HG02588 (cell line): Measurements from ENCODE around the gene GADD45B.
"Not testable (repeated sequence)": the region's sequence is repeated elsewhere in the genome, so short reads cannot be mapped to it uniquely, and the experiment has no call there.

Experiments
- ATAC-seq: cut with Tn5 transposase; IDR thresholded peaks from one replicate; pipeline ENCODE4 v1.9.1; 2021; ENCODE audit warnings: mild to moderate bottlenecking, moderate library complexity; ENCODE audit not compliant: unreplicated experiment

GADD45B gene

GRCh38 chr19:2512523-2513431 is 36.9 kb downstream of the GADD45B start:
- ATAC-seq: no peak

DNA sequence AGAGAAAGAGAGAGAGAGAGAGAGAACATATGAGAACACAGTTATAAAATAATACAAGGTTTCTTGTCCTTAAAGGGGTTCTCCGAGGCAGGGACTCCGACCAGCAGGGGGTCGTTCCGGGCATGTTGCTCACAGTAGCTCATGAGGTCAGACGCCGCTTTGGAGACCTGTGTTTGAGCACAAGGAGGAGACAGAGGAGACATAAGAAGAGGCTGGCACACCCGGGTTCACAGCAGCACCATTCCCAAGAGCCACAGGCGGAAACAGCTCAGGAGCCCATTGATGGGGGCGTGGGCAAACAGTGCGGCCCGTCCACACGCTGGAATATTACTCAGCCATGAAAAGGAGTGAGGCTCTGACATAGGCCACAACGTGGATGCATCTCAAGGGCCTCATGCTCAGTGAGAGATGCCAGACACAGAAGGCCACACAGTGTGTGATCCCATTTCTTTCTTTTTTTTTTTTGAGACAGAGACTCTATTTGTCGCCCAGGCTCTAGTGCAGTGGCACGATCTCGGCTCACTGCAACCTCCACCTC is 39.1 kb downstream of the GADD45B start:
- ATAC-seq: no peak

- no peak for ATAC-seq
These were observed 40.8 kb downstream of the GADD45B start for GRCh38 chr19:2516727-2517126.

DNA sequence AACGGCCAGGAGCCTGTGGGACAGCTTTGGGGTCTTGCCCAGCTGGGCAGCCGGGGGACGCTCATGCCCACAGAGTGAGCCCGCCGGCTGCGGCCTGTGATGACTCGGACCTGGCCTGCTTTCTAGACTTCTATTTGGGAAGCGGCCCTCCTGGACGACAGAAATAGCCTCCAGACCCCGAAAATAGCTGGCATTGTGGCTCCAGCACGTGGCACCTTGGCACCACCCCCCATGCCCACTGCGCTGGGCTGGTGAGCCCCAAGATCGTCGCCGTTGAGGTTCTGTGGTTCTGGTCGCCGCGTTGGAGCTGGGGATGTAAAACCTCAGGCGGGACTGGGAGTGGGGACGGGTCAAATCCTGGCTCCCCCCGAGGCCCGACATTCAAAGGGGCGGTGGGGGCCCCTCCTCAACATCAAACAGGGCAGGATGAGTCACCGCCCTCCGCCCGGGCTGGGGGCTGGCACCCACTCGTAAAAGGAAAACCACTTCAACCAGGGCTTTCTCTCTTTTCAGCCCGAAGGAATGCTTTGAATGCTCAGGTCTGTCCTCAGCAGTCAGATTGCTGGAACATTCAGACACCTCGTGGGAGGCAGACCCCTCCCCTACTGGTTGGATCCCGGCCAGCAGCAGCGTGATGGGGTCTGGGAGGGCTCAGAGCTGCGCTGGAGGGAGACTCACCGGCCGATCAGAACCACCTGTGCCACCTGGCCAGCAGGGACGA is 42.1 kb downstream of the GADD45B start:
- ATAC-seq: no peak

DNA sequence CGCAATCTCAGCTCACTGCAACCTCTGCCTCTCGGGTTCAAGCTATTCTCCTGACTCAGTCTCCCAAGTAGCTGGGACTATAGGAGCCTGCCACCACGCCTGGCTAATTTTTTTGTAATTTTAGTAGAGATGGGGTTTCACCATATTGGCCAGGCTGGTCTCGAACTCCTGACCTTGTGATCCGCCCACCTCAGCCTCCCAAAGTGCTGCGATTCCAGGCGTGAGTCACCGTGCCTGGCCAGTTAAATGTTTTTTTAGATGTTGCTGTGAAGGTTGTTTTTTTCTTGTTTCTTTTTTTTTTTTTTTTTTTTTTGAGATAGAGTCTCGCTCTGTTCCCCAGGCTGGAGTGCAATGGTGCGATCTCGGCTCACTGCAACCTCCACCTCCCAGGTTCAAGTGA is 42.9 kb downstream of the GADD45B start:
- not testable (repeated sequence) for ATAC-seq

DNA sequence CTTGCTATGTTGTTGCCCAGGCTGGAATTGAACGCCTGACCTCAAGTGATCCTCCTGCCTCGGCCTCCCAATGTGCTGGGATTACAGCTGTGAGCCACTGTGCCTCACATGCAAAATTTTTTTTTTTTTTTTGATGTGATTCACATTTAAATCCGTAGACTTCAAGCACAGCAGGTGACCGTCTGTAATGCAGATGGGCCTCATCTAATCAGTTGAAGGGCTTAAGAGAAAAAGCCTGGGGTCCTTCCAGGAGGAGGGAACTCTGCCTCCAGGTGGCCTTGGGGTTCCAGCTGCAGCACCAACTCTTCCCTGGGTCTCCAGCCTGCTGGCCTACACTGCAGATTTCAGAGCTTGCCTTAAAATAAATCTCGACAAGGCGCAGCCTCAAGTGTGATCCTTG is 43.6 kb downstream of the GADD45B start:
- ATAC-seq: no peak

DNA sequence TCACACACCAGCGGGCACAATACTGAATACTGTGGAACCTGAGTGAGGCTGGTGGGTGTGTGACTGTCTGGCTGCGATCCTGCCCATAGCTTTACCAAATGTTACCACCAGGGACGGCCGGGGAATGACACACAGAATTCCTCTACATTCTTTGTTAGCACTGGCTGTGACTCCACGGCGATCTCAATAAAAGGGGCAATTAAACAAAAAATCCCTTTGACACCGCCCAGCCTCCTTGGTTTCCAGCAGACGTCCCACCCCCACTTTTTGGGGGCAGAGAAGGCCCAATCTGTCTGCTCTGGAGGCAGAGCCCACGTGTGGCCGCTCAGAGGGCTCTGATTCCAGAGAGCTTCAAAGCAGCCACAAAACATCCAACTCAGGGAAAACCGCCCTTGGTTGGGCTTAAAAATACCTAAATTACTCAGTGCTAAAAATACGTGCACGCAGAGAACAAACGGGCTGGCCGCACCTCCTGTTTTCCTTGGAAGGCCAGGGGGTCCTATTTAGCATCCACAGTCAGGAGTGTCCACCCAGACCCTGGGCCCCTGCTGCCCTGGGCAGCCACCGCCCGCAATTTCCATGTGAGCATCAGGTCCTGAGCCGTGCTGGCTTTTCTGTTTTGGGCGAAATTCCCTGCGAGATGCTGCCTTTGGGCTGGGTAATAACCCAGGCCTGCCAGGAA is 47.8 kb downstream of the GADD45B start:
- ATAC-seq: no peak

DNA sequence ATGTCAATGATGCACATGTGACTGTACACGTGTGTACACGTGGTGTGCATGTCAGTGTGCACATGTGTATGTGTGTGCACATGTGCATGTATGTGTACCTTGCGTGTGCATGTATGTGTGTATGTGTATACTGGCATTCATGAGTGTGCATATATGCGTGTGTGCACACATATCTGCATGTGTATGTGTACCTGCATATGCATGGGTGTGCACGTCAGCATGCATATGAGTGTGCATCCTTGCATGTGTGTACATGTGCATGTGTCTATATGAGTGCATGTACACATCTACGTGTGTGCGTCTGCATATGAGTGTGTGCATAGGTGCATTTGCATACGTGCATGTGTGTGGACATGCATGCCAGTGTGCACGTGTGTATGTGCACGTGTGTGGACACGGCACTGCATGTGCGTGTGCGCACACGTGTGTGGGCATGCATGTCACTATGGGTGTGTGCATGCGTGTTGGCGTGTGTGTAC is 48.5 kb downstream of the GADD45B start:
- no peak for ATAC-seq

DNA sequence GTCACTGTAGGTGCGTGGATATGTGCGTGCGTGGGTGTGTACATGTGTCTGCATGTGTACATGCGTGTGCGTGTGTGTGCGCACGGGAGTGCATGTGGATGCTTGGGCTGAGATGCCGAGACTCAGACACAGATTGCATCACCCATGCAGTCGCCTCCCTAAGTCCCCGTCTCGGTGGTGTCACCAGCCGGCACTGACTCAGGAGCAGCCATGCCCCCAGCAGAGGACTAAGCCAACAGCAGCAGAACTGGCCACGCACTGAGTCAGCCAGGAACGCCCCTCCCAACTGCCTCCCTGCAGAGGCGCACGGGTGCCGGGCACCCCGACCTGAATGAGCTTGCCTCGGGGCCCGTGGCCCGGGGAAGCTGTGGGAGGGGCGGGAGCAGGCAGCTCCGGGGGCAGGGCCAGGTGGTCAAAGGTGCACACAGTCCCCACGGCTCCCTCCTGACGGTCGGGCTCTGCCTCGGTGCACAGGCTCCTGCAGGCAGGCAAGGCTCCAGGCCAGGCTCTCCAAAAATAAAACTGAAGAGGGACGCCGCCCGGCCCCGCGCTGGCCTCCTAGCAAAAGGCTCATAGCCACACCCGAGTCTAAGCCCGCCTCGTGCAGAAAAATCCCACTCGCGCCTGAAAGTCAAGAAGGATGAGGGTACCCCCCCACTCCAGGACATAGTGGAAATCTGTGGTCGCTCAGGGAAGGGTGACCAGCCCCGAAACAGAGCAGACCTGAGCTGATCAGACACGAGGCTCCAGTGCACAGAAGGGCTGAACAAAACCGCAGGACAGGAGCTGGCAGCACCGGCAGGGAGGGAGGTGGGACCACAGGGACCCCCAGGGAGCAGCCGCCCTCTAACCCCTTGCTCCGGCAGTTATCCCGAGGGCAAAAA is 49.2 kb downstream of the GADD45B start:
- no peak for ATAC-seq

DNA sequence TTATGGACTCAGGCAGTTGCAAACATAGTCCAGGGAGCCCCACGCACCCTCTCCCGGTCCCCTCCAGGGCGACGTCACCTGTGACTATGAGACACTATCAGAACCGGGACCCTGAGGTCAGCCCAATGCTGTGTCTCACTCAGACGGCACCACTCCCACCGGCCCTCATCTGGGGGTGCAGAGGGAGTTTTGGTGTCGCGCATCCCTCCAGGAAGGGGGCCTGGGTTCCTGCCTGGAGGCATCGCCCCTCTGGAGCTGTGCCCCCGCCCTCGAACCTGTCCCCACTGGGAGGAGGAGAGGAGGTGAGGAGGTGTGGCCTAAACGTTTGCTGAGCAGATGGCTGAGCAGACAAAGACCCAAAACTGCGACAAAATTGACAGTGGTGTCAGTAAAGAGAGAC is 51.2 kb downstream of the GADD45B start:
- ATAC-seq: no peak

GRCh38 chr19:2527686-2528085 is 51.8 kb downstream of the GADD45B start:
- ATAC-seq: no peak
